ENCODE data around the gene OPTC. TPM values are rescaled to one million over a fixed set of nuclear protein-coding genes. Genes with fewer than 3 reads are reported as not detected.

The OPTC gene
- total RNA-seq, 2 donors from 2014 or later, result not detected

- Histone ChIP-seq H3K27ac (no peak overlapping the region), H3K9me3 (no peaks in the 10 kb centered on the region), H3K4me1 (no peaks in the 10 kb centered on the region), H3K36me3 (replicated peaks in 1 of 2; ENCODE audit: insufficient read depth in 1 of 2, low read depth in 2 of 2) (no peaks in the 10 kb centered on the region), H3K4me3 (no peak overlapping the region), H3K27me3 (no peaks in the 10 kb centered on the region)
- TF ChIP-seq CTCF (IDR thresholded peaks at IDR 0.05) (no peak), POLR2A (IDR thresholded peaks at IDR 0.05) (no peak)
- 65 to 75% methylated on average over 10 of the region's 10 CpGs for WGBS, 2 donors
- ATAC-seq, result peak; percentile 30
- peak in 1 of 4 donors; percentile 67 for DNase-seq
- intact Hi-C loops (cut with DNase I), result no loop called here
These were observed 19.1 kb downstream of the OPTC start for GRCh38 chr1:203512848-203513584.

- Histone ChIP-seq H3K36me3 (replicated peaks in 1 of 2; ENCODE audit: insufficient read depth in 1 of 2, low read depth in 2 of 2) (no peaks in the 10 kb centered on the region), H3K4me3 (no peak overlapping the region), H3K4me1 (no peaks in the 10 kb centered on the region), H3K9me3 (no peaks in the 10 kb centered on the region), H3K27me3 (no peaks in the 10 kb centered on the region), H3K27ac (no peak overlapping the region)
- 85 to 95% methylated on average over 8 to 9 of the region's 9 CpGs for WGBS, 2 donors
- intact Hi-C loops (cut with DNase I), result no loop called here
- DNase-seq (no peak), ATAC-seq (no peak)
- no peak for TF ChIP-seq CTCF (IDR thresholded peaks at IDR 0.05)
- TF ChIP-seq POLR2A (IDR thresholded peaks at IDR 0.05), result no peak
These were observed 19.7 kb downstream of the OPTC start for GRCh38 chr1:203513585-203514031.

GRCh38 chr1:203516184-203516583 lies 22.2 kb downstream of the OPTC start:
- Histone ChIP-seq H3K36me3 (replicated peaks in 1 of 2; ENCODE audit: insufficient read depth in 1 of 2, low read depth in 2 of 2) (no peaks in the 10 kb centered on the region), H3K27ac (no peak overlapping the region), H3K27me3 (no peaks in the 10 kb centered on the region), H3K9me3 (no peaks in the 10 kb centered on the region), H3K4me1 (peaks cover 23% of the 10 kb centered on the region), H3K4me3 (no peak overlapping the region)
- ATAC-seq (no peak), DNase-seq (no peak)
- intact Hi-C loops (cut with DNase I), result no loop called here
- TF ChIP-seq CTCF (IDR thresholded peaks at IDR 0.05), result no peak
- WGBS, 2 donors, result 90 to 92% methylated on average over 7 to 9 of the region's 9 CpGs

- H3K27ac ChIP-seq, result no peak overlapping the region
- H3K36me3 ChIP-seq (replicated peaks in 1 of 2; ENCODE audit: insufficient read depth in 1 of 2, low read depth in 2 of 2), result no peaks in the 10 kb centered on the region
- no peak for TF ChIP-seq POLR2A (IDR thresholded peaks at IDR 0.05)
- no peak for TF ChIP-seq CTCF (IDR thresholded peaks at IDR 0.05)
- no peaks in the 10 kb centered on the region for H3K27me3 ChIP-seq
- WGBS, 2 donors, result 59 to 71% methylated on average over 5 of the region's 5 CpGs
- H3K4me3 ChIP-seq, result no peak overlapping the region
- H3K4me1 ChIP-seq, result peaks cover 30% of the 10 kb centered on the region
- intact Hi-C loops (cut with DNase I), result no loop called here
- no peak for ATAC-seq
- DNase-seq, result no peak
- H3K9me3 ChIP-seq, result no peaks in the 10 kb centered on the region
These were observed 23.0 kb downstream of the OPTC start for GRCh38 chr1:203516906-203517305.
